ENCODE data around the gene AGBL3.
"Not testable (repeated sequence)": the region's sequence is repeated elsewhere in the genome, so short reads cannot be mapped to it uniquely, and the experiment has no call there.

AGBL3 gene

DNA sequence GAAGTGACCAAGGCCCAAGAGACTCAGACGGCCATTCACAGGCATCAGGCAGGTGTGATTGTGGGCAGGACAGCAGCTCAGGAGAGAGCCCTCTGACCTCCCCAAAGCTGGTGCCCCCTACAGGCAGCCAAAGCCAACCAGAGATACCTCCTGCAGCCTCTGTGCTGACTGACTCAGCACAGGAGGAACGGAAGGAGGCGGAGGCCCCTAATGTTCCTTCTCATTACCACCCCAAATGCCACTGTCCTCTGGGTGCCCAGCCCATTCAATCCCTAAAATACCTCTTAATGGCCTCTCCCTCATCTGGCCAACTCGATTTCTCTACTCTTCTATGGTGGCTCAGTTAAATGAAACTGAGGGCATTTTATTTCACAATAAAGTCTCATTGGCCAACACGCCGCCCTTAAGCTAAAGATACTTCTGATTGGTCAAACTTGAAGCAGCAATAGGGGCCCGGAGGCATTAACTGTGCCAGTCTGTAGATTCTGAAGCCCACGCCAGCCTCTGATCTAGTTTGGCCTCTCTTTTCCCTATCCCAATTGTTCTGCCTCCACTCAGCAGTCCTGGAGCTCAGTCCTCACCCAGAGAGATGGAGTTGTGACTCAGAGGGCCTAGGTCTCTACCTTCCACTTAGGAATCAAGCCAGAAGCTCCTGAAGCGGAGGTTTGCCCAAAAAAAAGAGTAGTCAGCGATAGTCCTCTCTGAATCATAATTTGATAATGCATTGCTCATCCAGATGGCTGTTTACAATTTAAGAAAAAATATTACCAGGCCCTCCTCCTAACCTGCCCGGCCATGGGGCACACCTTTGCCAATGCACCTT is 183.0 kb downstream of the AGBL3 start:
- DNase-seq: peak; percentile 5

- no peak for DNase-seq
Observed at GRCh38 chr7:135169964-135170273, 183.6 kb downstream of the AGBL3 start.

- peak; percentile 96 for DNase-seq
Observed at GRCh38 chr7:135170274-135170997, 184.1 kb downstream of the AGBL3 start, which contains the start of gene CYREN. CYREN (minus strand) TSS chr7:135170707; CDS start chr7:135168922, 1,785 bp downstream.

DNA sequence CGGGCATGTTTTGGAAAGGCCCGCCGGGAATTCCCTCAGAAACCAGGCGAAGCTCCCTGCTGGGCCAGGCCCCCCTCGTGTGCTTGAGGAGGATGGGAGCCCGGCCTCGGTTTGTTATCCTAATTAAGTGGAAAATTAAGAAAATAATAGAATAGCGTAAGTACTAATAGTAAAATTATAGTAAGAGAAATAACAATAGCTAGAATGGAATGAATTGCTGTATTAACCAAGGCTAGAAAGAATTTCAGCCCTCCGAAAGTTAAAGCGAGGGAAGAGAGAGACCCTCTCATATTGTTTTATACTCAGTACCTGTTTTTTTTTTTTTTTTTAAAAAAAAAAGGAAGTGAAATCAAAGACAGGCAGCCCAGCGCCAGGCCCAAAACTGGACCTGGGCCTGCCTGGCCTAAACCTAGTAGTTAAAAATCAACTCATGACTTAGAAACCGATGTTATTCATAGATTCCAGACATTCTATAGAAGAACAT is 184.7 kb downstream of the AGBL3 start:
- DNase-seq: not testable (repeated sequence)

- peak; percentile 23 for DNase-seq
Observed at GRCh38 chr7:135171581-135172291, 185.4 kb downstream of the AGBL3 start.

- DNase-seq: not testable (repeated sequence)
Observed at GRCh38 chr7:135173916-135174315, 187.6 kb downstream of the AGBL3 start.

GRCh38 chr7:135174941-135175340 is 188.6 kb downstream of the AGBL3 start:
- DNase-seq: no peak

DNA sequence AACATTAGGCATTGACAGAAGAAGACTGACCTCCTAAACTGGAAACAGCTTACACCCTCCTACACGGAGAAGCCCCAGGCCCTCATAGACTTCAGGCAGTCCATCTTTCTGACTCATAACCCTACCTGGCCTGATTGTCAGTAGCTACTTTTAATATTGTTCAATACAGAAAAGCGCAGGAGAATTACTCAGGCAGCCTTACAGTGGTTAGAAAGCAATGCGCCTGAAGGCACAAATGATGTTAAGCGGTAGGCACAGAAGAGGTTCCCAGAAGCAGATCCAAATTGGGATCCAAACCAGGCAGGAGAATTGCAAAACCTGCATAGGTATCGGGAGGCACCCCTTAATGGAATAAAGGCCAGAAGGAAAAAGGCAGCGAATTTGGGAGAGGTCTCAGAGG is 189.6 kb downstream of the AGBL3 start:
- no peak for DNase-seq

- DNase-seq: no peak
Observed at GRCh38 chr7:135177028-135177696, 190.9 kb downstream of the AGBL3 start.

- no peak for DNase-seq
Observed at GRCh38 chr7:135178364-135178763, 192.1 kb downstream of the AGBL3 start.

- no peak for DNase-seq
Observed at GRCh38 chr7:135179321-135179925, 193.1 kb downstream of the AGBL3 start.

DNA sequence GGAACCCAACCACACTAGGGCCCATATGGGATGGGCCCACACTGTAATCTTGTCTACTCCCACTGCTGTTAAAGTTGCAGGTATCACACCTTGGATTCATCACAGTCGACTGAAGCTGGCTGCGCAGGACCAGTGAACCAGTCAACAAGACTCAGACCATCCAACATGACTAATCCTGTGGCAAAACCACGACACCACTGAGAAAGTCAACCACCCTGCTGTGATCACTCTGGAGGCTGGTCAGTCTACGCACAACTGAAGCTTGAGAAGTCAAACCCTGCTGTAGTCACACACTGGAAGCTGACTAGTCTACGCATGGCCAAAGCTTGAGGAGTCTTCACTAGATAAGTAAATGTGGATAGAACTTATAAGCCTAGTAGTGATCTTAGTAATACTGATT is 193.8 kb downstream of the AGBL3 start:
- no peak for DNase-seq

- DNase-seq: no peak
Observed at GRCh38 chr7:135181261-135181928, 195.1 kb downstream of the AGBL3 start.

DNA sequence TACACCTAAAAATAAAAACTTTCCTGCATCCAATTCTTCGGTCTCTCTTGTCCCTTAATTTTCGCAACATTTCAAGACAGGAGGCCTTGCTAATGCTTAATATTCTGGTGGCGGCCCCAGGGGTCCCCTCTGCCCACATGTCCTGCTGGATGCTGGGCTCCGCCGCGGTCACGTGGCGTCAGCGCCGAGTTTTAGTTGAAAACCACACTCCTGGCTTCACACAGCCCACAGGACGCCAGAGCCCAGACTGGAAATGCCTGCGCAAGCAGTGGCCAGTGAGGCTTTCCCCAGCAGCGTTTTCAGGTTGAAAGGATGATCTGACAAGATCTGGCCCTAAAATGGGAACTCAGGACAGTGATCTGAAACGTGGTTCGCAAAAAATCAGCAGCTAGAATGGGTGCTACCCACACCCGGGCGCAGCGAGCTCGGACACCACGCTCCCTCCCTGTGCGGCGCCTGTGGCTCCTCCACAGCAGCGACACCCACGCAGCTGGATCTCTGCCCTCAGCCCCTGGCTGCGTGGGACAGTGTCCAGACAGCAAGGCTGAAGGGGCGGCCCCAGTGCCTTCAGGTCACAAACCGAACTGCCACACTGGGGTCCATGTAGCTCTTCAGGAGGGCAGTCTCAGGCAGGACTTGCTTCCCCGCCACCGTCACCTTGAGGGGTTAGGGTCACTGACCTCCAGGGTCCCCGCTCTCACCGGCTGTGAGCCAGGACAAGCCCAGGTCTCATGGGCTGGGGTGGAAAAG is 195.8 kb downstream of the AGBL3 start:
- DNase-seq: no peak

GRCh38 chr7:135183478-135183877 is 197.2 kb downstream of the AGBL3 start:
- DNase-seq: no peak

- DNase-seq: no peak
Observed at GRCh38 chr7:135184254-135184841, 198.0 kb downstream of the AGBL3 start.

Measured in retina (tissue), 1 donor.